Measurements from ENCODE around the gene ADAMTS2.

The ADAMTS2 gene

GRCh38 chr5:179166171-179166885, 178.9 kb downstream of the ADAMTS2 start:
- no peak for DNase-seq (ENCODE audit: low read depth in 3 of 3, low spot score in 1 of 3)

GRCh38 chr5:179165421-179166170, 179.7 kb downstream of the ADAMTS2 start:
- DNase-seq (ENCODE audit: low read depth in 3 of 3, low spot score in 1 of 3), result no peak

GRCh38 chr5:179164331-179165311, 180.6 kb downstream of the ADAMTS2 start:
- DNase-seq (ENCODE audit: low read depth in 3 of 3, low spot score in 1 of 3), result no peak

- DNase-seq (ENCODE audit: low read depth in 3 of 3, low spot score in 1 of 3), result no peak
These were observed 181.8 kb downstream of the ADAMTS2 start for GRCh38 chr5:179163236-179164155.

GRCh38 chr5:179162351-179163235, 182.7 kb downstream of the ADAMTS2 start:
- no peak for DNase-seq (ENCODE audit: low read depth in 3 of 3, low spot score in 1 of 3)

GRCh38 chr5:179161901-179162300, 183.4 kb downstream of the ADAMTS2 start:
- no peak for DNase-seq (ENCODE audit: low read depth in 3 of 3, low spot score in 1 of 3)

- no peak for DNase-seq (ENCODE audit: low read depth in 3 of 3, low spot score in 1 of 3)
These were observed 184.7 kb downstream of the ADAMTS2 start for GRCh38 chr5:179160584-179160983.

GRCh38 chr5:179158556-179158955, 186.7 kb downstream of the ADAMTS2 start:
- DNase-seq (ENCODE audit: low read depth in 3 of 3, low spot score in 1 of 3), result no peak

GRCh38 chr5:179154991-179155955, 190.0 kb downstream of the ADAMTS2 start:
- no peak for DNase-seq (ENCODE audit: low read depth in 3 of 3, low spot score in 1 of 3)

- no peak for DNase-seq (ENCODE audit: low read depth in 3 of 3, low spot score in 1 of 3)
These were observed 190.8 kb downstream of the ADAMTS2 start for GRCh38 chr5:179154346-179154990.

- no peak for DNase-seq (ENCODE audit: low read depth in 3 of 3, low spot score in 1 of 3)
These were observed 191.3 kb downstream of the ADAMTS2 start for GRCh38 chr5:179153921-179154345.

GRCh38 chr5:179153341-179153901, 191.8 kb downstream of the ADAMTS2 start:
- no peak for DNase-seq (ENCODE audit: low read depth in 3 of 3, low spot score in 1 of 3)

- DNase-seq (ENCODE audit: low read depth in 3 of 3, low spot score in 1 of 3), result no peak
These were observed 192.3 kb downstream of the ADAMTS2 start for GRCh38 chr5:179152941-179153340.

GRCh38 chr5:179152144-179152895, 192.9 kb downstream of the ADAMTS2 start:
- no peak for DNase-seq (ENCODE audit: low read depth in 3 of 3, low spot score in 1 of 3)

- DNase-seq (ENCODE audit: low read depth in 3 of 3, low spot score in 1 of 3), result no peak
These were observed 193.8 kb downstream of the ADAMTS2 start for GRCh38 chr5:179151286-179152118.

GRCh38 chr5:179150011-179150410, 195.2 kb downstream of the ADAMTS2 start:
- DNase-seq (ENCODE audit: low read depth in 3 of 3, low spot score in 1 of 3), result no peak

Data from stimulated activated CD4-positive, alpha-beta T cell treated with anti-CD3 and anti-CD28 coated beads, TNF-alpha, amount 100 ng/mL, for 1 hour (primary cell).